Heart left ventricle (tissue), 16 donors: ENCODE measurements around the gene ZNF254. TPM values are rescaled to one million over a fixed set of nuclear protein-coding genes. Genes with fewer than 3 reads are reported as not detected.

Source experiments
- ATAC-seq, 4 donors: fragments of 200-7000 bp; cut with Tn5 transposase; one replicate each; pipeline ENCODE4 v1.9.1; 2020 to 2022; ENCODE audit warnings: moderate library complexity in 4 of 4, mild to moderate bottlenecking in 3 of 4, moderate number of reproducible peaks in 1 of 4
- DNase-seq, 5 donors: peaks; one replicate each; pipeline ENCODE4 v3.0.0-alpha.2; 2020
- H3K27ac ChIP-seq, 12 donors: fragments of 200-600 bp; sonication (generic) in 4 of 12; one replicate each; pipeline versions ENCODE4 v1.5.0 to v1.8.0; 2016 to 2022; ENCODE audit warnings: mild to moderate bottlenecking in 2 of 12
- H3K27me3 ChIP-seq, 9 donors: fragments of 200-600 bp; sonication (generic) in 2 of 9; one replicate each; pipeline versions ENCODE4 v1.5.1 to v1.8.0; 2016 to 2022; ENCODE audit warnings: mild to moderate bottlenecking in 3 of 9
- H3K36me3 ChIP-seq, 9 donors: fragments of 200-600 bp; sonication (generic) in 2 of 9; one replicate each; pipeline versions ENCODE4 v1.5.0 to v1.8.0; 2018 to 2022; ENCODE audit warnings: mild to moderate bottlenecking in 2 of 9
- H3K4me1 ChIP-seq, 12 donors: fragments of 200-600 bp; sonication (generic) in 4 of 12; one replicate each; pipeline versions ENCODE4 v1.5.0 to v1.8.0; 2016 to 2022; ENCODE audit warnings: mild to moderate bottlenecking in 3 of 12
- H3K4me3 ChIP-seq, 12 donors: fragments of 200-600 bp; sonication (generic) in 4 of 12; one replicate each; pipeline versions ENCODE4 v1.5.0 to v1.8.0; 2017 to 2022; ENCODE audit warnings: mild to moderate bottlenecking in 9 of 12, moderate library complexity in 4 of 12
- H3K9me3 ChIP-seq, 12 donors: fragments of 200-600 bp; sonication (generic) in 4 of 12; one replicate each; pipeline versions ENCODE4 v1.5.0 to v1.8.0; 2016 to 2022; ENCODE audit warnings: mild to moderate bottlenecking in 1 of 12
- POLR2A ChIP-seq, 2 donors: fragments of 450-650 bp; IDR thresholded peaks; one replicate each; pipeline ENCODE4 v1.6.1; 2017; ENCODE audit warnings: antibody characterized with exemption in 2 of 2, mild to moderate bottlenecking in 2 of 2, moderate library complexity in 2 of 2
- WGBS, 4 donors: extraction: QIAGEN DNeasy Blood & Tissue Kit in 2 of 4; methylation state at CpG; one replicate each; pipeline versions ENCODE4 v1.1.5 to v1.1.7; 2013 to 2018; 5-methylcytosine and 5-hydroxymethylcytosine counted together
- intact Hi-C, 10 donors: fragments of 100-400 bp; cut with DNase I; formaldehyde crosslinking; loops; one replicate each; pipeline versions ENCODE4 v1.11.1 to v1.14.2; 2022
- polyA plus RNA-seq, 2 donors: library from polyadenylated mRNA; stranded (reverse); fragments of 200-250 nt; gene quantifications; one replicate each; pipeline ENCODE4 v1.2.3, GENCODE V29; 2013
- total RNA-seq, 9 donors: library from RNA; depleted of rRNA in 2 of 9; stranded (reverse); fragments of >200 nt in 2 of 9; fragmentation: NEBNext Ultra II Directional in 3 of 9; extraction: Animal tissue kit (Norgen Biotek cat#: 25700) in 3 of 9; gene quantifications; one replicate each; pipeline versions ENCODE4 v1.1.0 to v1.2.4, GENCODE V29; 2016 to 2023
- TF ChIP-seq, protein P1 (sequence below), 12 donors: fragments of 200-600 bp; sonication (generic) in 4 of 12; IDR thresholded peaks; one replicate each; pipeline versions ENCODE4 v1.5.0 to v1.8.0; 2018 to 2022; ENCODE audit warnings: antibody characterized with exemption in 12 of 12, mild to moderate bottlenecking in 5 of 12
- donor health status: ischemic (EF 13 %, LVEDD 7.1; RV severe dilation, severe dysfunction).
- donor health status: healthy with polysubstance abuse.
- donor health status: DM: no; HTN: yes; CAD: no.
- donor health status: DM: no; HTN: no; CAD: no.
- donor health status: ischemic (EF 25% LVEDD 6.9; RV normal size, moderate dysfunction).
- donor health status: ischemic (EF 25% LVEDD 5.7; RV mildly dilated, moderate dysfunction).
- donor health status: healthy.
- donor health status: DM: yes; HTN: yes; CAD: no.
- donor health status: ischemic (EF 35%, LVEDD 5.7; RV mildly dilated, moderate dysfunction).
- donor health status: nonischemic (EF 11% LVEDD 7.7; RV severe dilation, severe dysfunction).
- donor health status: DM: yes; HTN: yes; CAD: no.
- donor health status: PGD.
- donor health status: ischemic (EF 29% LVEDD 5.4; RV normal size, mild dysfunction).
- donor health status: nonischemic (EF 23%, LVEDD 6.1; RV moderate dilation, normal function).

Gene ZNF254
- total and polyA plus RNA-seq, 11 donors, result 4.1 to 15.8 (median 8.7) TPM

DNA sequence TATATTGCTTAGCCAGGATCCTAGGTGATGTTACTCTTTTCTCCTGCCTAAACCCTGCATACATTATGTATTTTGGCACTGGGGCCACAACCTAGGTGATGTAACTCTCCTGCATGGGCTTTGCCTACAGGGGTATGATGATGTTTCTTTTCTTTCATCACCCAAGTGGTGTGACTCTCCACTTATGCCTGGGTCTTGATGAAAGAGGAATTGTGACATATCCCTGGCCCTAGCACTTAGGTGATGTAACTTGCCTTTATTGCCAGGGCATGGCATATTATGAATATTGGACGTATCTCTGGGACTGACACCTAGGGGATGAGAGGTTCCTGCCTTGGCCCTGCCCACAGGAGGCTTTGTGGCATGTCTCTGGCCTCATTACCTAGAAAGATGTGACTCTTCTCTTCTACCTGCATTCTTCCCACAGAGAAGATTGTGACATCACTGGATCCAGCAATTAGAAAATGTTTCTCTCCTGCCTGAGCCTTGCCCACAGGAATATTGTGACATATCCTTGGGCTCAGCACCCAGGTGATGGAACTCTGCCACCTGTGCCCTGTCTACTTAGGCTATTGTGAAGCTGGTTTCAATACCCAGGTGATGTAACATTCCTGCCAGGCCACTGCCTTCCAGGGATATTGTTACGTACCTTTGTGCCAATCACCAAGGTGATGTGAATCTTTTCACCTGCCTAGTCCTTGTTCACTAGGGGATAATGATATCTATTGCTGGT is 27.3 kb upstream of the ZNF254 start:
- DNase-seq, result no peak
- Histone ChIP-seq H3K4me3 (no peak overlapping the region), H3K36me3 (peaks cover 0 to 72% (median 65%) of the 10 kb centered on the region in 9 donors), H3K4me1 (no peaks in the 10 kb centered on the region), H3K9me3 (no peaks in the 10 kb centered on the region), H3K27ac (no peak overlapping the region), H3K27me3 (no peaks in the 10 kb centered on the region)
- TF ChIP-seq, protein P1, sequence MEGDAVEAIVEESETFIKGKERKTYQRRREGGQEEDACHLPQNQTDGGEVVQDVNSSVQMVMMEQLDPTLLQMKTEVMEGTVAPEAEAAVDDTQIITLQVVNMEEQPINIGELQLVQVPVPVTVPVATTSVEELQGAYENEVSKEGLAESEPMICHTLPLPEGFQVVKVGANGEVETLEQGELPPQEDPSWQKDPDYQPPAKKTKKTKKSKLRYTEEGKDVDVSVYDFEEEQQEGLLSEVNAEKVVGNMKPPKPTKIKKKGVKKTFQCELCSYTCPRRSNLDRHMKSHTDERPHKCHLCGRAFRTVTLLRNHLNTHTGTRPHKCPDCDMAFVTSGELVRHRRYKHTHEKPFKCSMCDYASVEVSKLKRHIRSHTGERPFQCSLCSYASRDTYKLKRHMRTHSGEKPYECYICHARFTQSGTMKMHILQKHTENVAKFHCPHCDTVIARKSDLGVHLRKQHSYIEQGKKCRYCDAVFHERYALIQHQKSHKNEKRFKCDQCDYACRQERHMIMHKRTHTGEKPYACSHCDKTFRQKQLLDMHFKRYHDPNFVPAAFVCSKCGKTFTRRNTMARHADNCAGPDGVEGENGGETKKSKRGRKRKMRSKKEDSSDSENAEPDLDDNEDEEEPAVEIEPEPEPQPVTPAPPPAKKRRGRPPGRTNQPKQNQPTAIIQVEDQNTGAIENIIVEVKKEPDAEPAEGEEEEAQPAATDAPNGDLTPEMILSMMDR (IDR thresholded peaks at IDR 0.05), result no peak
- TF ChIP-seq POLR2A (IDR thresholded peaks at IDR 0.05), result no peak
- intact Hi-C loops, result no loop called here
- no peak for ATAC-seq
- 62 to 93% (median 81%) methylated on average over 2 of the region's 2 CpGs for WGBS, 4 donors

- no peak for TF ChIP-seq POLR2A (IDR thresholded peaks at IDR 0.05)
- TF ChIP-seq, protein P1 (IDR thresholded peaks at IDR 0.05), result no peak
- Histone ChIP-seq H3K9me3 (no peaks in the 10 kb centered on the region), H3K36me3 (peaks cover 0 to 70% (median 56%) of the 10 kb centered on the region in 9 donors), H3K4me1 (no peaks in the 10 kb centered on the region), H3K27ac (no peak overlapping the region), H3K27me3 (no peaks in the 10 kb centered on the region), H3K4me3 (no peak overlapping the region)
- DNase-seq (no peak), ATAC-seq (no peak)
- intact Hi-C loops, result no loop called here
- 47 to 98% (median 89%) methylated on average over 2 of the region's 2 CpGs for WGBS, 4 donors
Measured at GRCh38 chr19:24060687-24061356, 26.2 kb upstream of the ZNF254 start.

GRCh38 chr19:24062190-24062589 is 24.8 kb upstream of the ZNF254 start:
- TF ChIP-seq POLR2A (IDR thresholded peaks at IDR 0.05), result no peak
- Histone ChIP-seq H3K4me1 (no peaks in the 10 kb centered on the region), H3K27ac (no peak overlapping the region), H3K36me3 (peaks cover 0 to 68% (median 54%) of the 10 kb centered on the region in 9 donors), H3K27me3 (no peaks in the 10 kb centered on the region), H3K4me3 (no peak overlapping the region), H3K9me3 (no peaks in the 10 kb centered on the region)
- ATAC-seq, result no peak
- intact Hi-C loops, result no loop called here
- no peak for DNase-seq

- Histone ChIP-seq H3K4me3 (no peak overlapping the region), H3K27ac (no peak overlapping the region), H3K27me3 (no peaks in the 10 kb centered on the region), H3K9me3 (no peaks in the 10 kb centered on the region), H3K36me3 (peaks cover 0 to 68% (median 54%) of the 10 kb centered on the region in 9 donors), H3K4me1 (no peaks in the 10 kb centered on the region)
- intact Hi-C loops, result no loop called here
- WGBS, 4 donors, result 94 to 98% (median 96%) methylated on average over 5 of the region's 5 CpGs
- TF ChIP-seq, protein P1 (IDR thresholded peaks at IDR 0.05), result no peak
- TF ChIP-seq POLR2A (IDR thresholded peaks at IDR 0.05), result no peak
- ATAC-seq (no peak), DNase-seq (no peak)
Measured at GRCh38 chr19:24063295-24063694, 23.7 kb upstream of the ZNF254 start.
